HUDEP-2 (cell line): ENCODE measurements around the gene SEPTIN10.

ENCODE experiments used
- DNase-seq, 76 experiments: peaks; one replicate each; lab custom pipeline; 2025; ENCODE audit not compliant: unreplicated experiment in 76 of 76; lab: John Stamatoyannopoulos, UW

Gene SEPTIN10

DNA sequence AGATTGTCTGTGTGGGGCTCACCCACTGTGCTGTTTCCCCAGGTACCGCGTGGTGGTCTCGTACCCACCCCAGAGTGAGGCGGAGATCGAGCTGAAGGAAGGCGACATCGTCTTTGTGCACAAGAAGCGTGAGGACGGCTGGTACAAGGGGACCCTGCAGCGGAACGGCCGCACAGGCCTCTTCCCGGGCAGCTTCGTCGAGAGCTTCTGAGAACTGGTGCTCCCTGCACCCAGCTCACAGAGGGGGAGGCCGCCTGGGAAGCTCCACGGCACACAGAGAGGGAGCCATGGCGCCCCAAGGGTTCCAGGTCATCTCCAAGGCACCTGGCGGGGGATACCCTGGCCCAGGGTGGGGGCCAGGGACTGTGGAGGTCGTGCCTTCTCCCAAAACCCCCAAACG lies 112.3 kb downstream of the SEPTIN10 start:
- no peak for DNase-seq

DNA sequence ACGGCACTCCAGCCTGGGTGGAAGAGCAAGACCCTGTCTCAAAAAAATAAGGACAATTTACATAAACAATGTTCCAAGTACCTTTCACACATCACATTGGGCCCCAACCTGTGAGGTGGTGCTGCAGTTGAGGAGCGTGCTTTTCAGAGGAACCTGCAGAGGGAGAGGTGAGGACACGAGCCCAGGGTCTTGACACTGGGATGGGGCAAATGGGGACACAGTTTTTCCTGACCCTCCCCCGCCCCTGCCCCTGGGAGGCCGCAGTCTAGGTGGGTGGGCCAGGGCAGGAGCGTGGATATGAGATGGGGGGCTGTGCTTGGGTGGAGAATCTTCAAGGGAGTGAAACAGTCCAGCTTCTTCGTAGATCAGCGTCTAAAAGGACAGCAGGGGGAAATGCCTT lies 112.9 kb downstream of the SEPTIN10 start:
- no peak for DNase-seq

DNA sequence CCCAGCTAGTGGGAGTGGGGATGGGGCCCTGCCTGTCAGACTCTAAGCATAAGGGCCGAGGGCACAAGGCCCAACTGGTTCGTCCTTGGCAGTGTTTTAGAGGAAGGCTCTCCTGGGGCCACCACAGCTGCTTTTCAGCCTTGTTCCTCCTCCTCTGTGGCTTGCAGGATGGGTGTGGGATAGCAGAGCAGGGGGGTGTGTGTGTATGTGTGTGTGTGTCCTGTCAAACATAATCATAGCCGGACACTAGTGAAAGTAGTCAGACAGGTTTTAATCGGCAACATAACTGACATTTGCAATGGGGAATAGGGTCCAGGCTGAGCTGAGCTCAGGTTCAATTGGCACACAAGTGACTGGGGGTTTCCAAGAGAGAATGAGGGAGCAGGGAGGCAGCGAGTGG lies 114.2 kb downstream of the SEPTIN10 start:
- DNase-seq: no peak

DNA sequence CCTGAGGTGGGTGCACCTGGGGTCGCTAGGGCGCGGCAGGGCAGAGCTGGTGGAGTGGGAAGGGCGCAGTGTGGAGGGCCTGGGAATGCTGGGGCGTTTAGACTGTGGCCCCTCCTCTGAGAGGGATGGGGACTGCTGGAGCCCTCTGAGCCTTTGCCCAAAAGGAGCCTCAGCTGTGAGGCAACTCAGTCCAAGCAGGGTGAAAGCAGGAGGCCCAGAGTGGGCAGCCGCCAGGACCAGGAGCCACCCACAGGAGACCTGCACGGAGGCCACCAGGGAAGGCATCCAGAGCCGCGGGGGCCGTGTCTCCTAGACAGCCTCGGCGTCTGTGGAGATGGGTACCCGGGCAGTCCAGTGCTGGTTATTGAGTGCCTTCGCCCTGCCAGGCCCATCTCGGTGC lies 114.9 kb downstream of the SEPTIN10 start:
- no peak for DNase-seq

DNA sequence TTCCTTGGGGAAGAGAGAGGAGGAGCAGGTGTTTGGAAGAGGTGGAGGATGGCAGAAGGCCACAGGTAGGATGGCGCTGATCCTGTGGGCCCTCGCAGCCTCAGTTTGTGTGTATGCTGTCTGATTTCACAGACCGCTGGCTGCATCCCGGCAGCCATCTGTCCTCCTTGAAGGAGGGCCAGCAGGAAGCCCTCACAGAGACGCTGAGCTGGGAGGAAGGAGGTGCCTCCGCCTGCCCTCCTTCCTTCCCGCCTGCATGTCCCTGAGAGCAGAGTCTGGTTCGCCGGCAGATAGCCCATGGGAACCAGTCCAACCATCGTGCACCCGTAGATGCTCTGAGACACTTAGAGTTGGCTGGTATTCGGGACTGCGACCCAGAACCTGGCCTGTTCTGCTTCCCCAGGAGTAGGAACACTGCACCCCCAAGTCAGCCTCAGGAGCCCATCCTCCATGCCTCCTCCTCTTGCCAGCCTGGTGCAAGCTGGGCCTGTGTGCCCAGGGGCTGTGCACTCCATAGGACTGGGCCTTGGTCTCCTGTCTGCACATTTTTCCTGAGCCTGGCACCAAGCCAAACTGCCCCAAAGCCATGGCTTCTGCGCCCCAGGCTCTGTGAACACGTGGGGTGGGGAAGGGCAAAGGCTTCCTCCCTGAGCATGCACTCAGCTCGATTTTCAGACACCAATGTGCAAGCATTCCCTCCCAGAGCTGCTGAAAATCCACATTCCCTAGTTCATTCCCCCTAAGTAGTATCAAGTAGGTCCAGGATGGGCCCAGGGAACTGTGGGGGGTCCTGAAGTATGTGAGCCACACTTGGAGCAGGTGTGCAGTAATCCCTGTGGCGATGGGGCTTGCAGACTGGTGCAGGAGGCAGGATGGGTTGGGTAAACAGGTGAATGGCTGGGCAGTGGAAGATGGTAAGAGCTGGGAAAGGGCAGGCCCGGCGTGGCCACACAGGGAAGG lies 115.6 kb downstream of the SEPTIN10 start:
- DNase-seq: no peak

DNA sequence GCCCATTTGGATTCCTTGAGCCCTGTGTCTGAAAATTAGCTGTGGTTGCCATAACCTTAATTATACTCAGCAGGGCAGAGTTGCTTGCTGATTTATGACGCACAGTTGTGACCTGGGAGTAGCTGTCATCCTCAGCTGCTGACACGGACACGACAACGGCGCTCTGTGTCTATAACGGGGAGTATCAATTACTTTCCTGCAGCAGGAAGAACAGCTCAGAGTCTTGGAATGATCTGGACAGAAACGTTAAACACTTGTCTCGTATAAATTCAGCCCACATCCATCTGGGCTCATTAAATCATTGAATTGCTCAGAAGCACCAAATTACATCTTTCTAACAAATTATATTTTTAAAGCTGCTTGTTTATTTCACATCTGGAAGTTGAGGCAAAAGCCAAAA lies 116.3 kb downstream of the SEPTIN10 start:
- no peak for DNase-seq

DNA sequence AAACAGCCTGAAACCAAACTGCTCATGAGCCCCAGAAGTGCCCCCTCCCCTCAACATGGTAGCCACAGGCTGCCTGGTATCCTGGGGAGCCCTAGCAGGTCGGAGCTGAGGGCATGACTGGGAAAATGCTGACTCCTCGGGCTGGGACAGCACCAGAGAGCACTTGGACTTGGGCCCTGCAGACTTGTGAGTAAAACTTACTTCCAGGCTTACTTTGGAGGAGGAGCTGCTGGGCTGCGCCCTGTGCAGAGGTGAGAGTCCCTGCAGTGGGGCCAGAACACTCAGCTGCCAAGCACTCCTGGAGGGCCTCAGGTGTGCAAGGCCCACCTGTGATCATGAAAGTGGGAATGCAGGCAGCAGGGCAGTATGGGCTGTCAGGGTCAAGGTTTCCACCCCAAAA lies 119.4 kb downstream of the SEPTIN10 start:
- no peak for DNase-seq

DNA sequence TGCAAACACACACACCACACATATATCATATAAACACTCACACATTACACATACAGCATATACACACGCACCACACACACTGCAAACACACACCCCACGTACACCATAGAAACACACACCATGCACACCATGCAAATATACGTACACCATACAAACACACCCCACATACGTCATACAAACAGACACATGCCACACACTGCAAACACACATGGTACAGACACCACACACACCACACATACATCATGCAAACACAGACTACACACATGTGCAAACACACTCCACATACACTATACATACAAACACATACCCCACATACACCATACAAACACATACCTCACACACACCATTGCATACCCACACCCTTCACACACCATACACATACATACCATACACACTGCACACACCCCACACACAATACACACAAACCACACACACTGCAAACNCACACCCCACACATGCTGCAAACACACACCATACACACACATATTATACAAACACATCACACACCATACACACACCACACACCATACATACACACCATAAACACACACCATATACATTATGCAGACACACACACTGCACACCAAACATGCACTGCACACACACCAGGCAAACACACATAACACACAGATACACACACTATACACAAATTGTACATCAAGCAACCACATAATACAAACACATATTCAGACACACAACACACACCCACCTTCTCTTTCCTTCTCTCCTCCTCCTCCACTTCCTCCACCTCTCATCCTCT lies 120.4 kb downstream of the SEPTIN10 start:
- no peak for DNase-seq
